ENCODE data around the gene SEMA4C.
A peak's percentile ranks its signal among the peaks of the same experiment; 100 is the strongest.

Gene SEMA4C

GRCh38 chr2:96823198-96823597, 46.7 kb downstream of the SEMA4C start:
- TF ChIP-seq GATA2 (IDR thresholded peaks at IDR 0.05; ENCODE audit: low read depth, low read length): no peak
- TF ChIP-seq GATA3 (IDR thresholded peaks at IDR 0.05; ENCODE audit: low read depth, low read length): no peak

GRCh38 chr2:96822786-96823185, 47.1 kb downstream of the SEMA4C start:
- TF ChIP-seq GATA2 (IDR thresholded peaks at IDR 0.05; ENCODE audit: low read depth, low read length) (no peak), GATA3 (IDR thresholded peaks at IDR 0.05; ENCODE audit: low read depth, low read length) (no peak)

- no peak for TF ChIP-seq GATA3 (IDR thresholded peaks at IDR 0.05; ENCODE audit: low read depth, low read length)
- TF ChIP-seq GATA2 (IDR thresholded peaks at IDR 0.05; ENCODE audit: low read depth, low read length): no peak
These were observed 48.7 kb downstream of the SEMA4C start for GRCh38 chr2:96821113-96821675.

- no peak for TF ChIP-seq GATA2 (IDR thresholded peaks at IDR 0.05; ENCODE audit: low read depth, low read length)
- no peak for TF ChIP-seq GATA3 (IDR thresholded peaks at IDR 0.05; ENCODE audit: low read depth, low read length)
These were observed 49.9 kb downstream of the SEMA4C start for GRCh38 chr2:96819876-96820511.

- TF ChIP-seq GATA2 (IDR thresholded peaks at IDR 0.05; ENCODE audit: low read depth, low read length): 0 out of 2 replicates have a peak, but pooled peaks have one; percentile 21
- TF ChIP-seq GATA3 (IDR thresholded peaks at IDR 0.05; ENCODE audit: low read depth, low read length): no peak
These were observed 50.6 kb downstream of the SEMA4C start for GRCh38 chr2:96819128-96819875.

GRCh38 chr2:96817882-96818281, 52.0 kb downstream of the SEMA4C start:
- TF ChIP-seq GATA2 (IDR thresholded peaks at IDR 0.05; ENCODE audit: low read depth, low read length): no peak
- TF ChIP-seq GATA3 (IDR thresholded peaks at IDR 0.05; ENCODE audit: low read depth, low read length): no peak

- TF ChIP-seq GATA2 (IDR thresholded peaks at IDR 0.05; ENCODE audit: low read depth, low read length) (no peak), GATA3 (IDR thresholded peaks at IDR 0.05; ENCODE audit: low read depth, low read length) (no peak)
These were observed 52.8 kb downstream of the SEMA4C start for GRCh38 chr2:96816836-96817702.

- no peak for TF ChIP-seq GATA2 (IDR thresholded peaks at IDR 0.05; ENCODE audit: low read depth, low read length)
- TF ChIP-seq GATA3 (IDR thresholded peaks at IDR 0.05; ENCODE audit: low read depth, low read length): no peak
These were observed 53.6 kb downstream of the SEMA4C start, which contains the start of gene CNNM3 for GRCh38 chr2:96816127-96816835. CNNM3 (plus strand) TSS chr2:96816268; CDS start chr2:96816278, 10 bp downstream.

GRCh38 chr2:96815326-96816126, 54.4 kb downstream of the SEMA4C start:
- TF ChIP-seq GATA3 (IDR thresholded peaks at IDR 0.05; ENCODE audit: low read depth, low read length) (no peak), GATA2 (IDR thresholded peaks at IDR 0.05; ENCODE audit: low read depth, low read length) (no peak)

- TF ChIP-seq GATA2 (IDR thresholded peaks at IDR 0.05; ENCODE audit: low read depth, low read length) (no peak), GATA3 (IDR thresholded peaks at IDR 0.05; ENCODE audit: low read depth, low read length) (no peak)
These were observed 56.2 kb downstream of the SEMA4C start for GRCh38 chr2:96813656-96814055.

GRCh38 chr2:96811917-96812316, 58.0 kb downstream of the SEMA4C start:
- TF ChIP-seq GATA2 (IDR thresholded peaks at IDR 0.05; ENCODE audit: low read depth, low read length) (no peak), GATA3 (IDR thresholded peaks at IDR 0.05; ENCODE audit: low read depth, low read length) (no peak)

GRCh38 chr2:96810783-96811192, 59.1 kb downstream of the SEMA4C start:
- TF ChIP-seq GATA3 (IDR thresholded peaks at IDR 0.05; ENCODE audit: low read depth, low read length): no peak
- no peak for TF ChIP-seq GATA2 (IDR thresholded peaks at IDR 0.05; ENCODE audit: low read depth, low read length)

Measured in SH-SY5Y (cell line).